Skin of body (tissue), 2 donors: Measurements from ENCODE around the gene ST6GAL1. TPM values are rescaled to one million over a fixed set of nuclear protein-coding genes. Genes with fewer than 3 reads are reported as not detected.
"Not testable (repeated sequence)": the region's sequence is repeated elsewhere in the genome, so short reads cannot be mapped to it uniquely, and the experiment has no call there.

Experiments used
- DNase-seq: peaks from one replicate; lab custom pipeline; 2025; lab: John Stamatoyannopoulos, UW
- total RNA-seq: library from RNA; depleted of rRNA; stranded (reverse); fragments of >200 nt; gene quantifications from one replicate; pipeline ENCODE4 v1.2.3, GENCODE V29; 2014

Gene ST6GAL1
- total RNA-seq, 1 donor from 2014 or later: 16.7 TPM

- no peak for DNase-seq
These were observed 89.3 kb downstream of the ST6GAL1 start for GRCh38 chr3:187019542-187020072.

GRCh38 chr3:187020376-187020775 is 90.0 kb downstream of the ST6GAL1 start:
- no peak for DNase-seq

- DNase-seq: no peak
These were observed 91.5 kb downstream of the ST6GAL1 start for GRCh38 chr3:187021748-187022402.

GRCh38 chr3:187022403-187023029 is 92.2 kb downstream of the ST6GAL1 start:
- no peak for DNase-seq

- not testable (repeated sequence) for DNase-seq
These were observed 93.0 kb downstream of the ST6GAL1 start for GRCh38 chr3:187023340-187023739.

- DNase-seq: no peak
These were observed 94.4 kb downstream of the ST6GAL1 start for GRCh38 chr3:187024536-187025226.

GRCh38 chr3:187025254-187025655 is 94.9 kb downstream of the ST6GAL1 start:
- DNase-seq: no peak

GRCh38 chr3:187025656-187026316 is 95.5 kb downstream of the ST6GAL1 start:
- no peak for DNase-seq

GRCh38 chr3:187026317-187026670 is 96.0 kb downstream of the ST6GAL1 start:
- no peak for DNase-seq

- DNase-seq: no peak
These were observed 97.4 kb downstream of the ST6GAL1 start for GRCh38 chr3:187027531-187028278.

- no peak for DNase-seq
These were observed 101.6 kb downstream of the ST6GAL1 start for GRCh38 chr3:187031934-187032333.

- DNase-seq: no peak
These were observed 106.1 kb downstream of the ST6GAL1 start for GRCh38 chr3:187036394-187036793.

GRCh38 chr3:187039100-187039722 is 108.9 kb downstream of the ST6GAL1 start:
- no peak for DNase-seq

- DNase-seq: no peak
These were observed 109.5 kb downstream of the ST6GAL1 start for GRCh38 chr3:187039723-187040414.

- no peak for DNase-seq
These were observed 110.4 kb downstream of the ST6GAL1 start for GRCh38 chr3:187040516-187041361.

- no peak for DNase-seq
These were observed 111.3 kb downstream of the ST6GAL1 start for GRCh38 chr3:187041362-187042307.

GRCh38 chr3:187042346-187042745 is 112.0 kb downstream of the ST6GAL1 start:
- DNase-seq: no peak

- DNase-seq: no peak
These were observed 112.6 kb downstream of the ST6GAL1 start for GRCh38 chr3:187042874-187043458.
